C4-2B (cell line): Measurements from ENCODE around the gene PRKG1.

Source experiments
- H3K27ac ChIP-seq: fragments of 450-650 bp; 2 replicates; pipeline ENCODE4 v1.5.1; 2017
- ZFX ChIP-seq: fragments of 450-650 bp; IDR thresholded peaks from 2 replicates; pipeline ENCODE4 v1.6.1; 2017
- TF ChIP-seq, protein P1 (sequence below): fragments of 450-650 bp; conservative IDR thresholded peaks from 2 replicates; pipeline ENCODE4 v1.5.1; 2017; ENCODE audit warnings: mild to moderate bottlenecking

The PRKG1 gene

DNA sequence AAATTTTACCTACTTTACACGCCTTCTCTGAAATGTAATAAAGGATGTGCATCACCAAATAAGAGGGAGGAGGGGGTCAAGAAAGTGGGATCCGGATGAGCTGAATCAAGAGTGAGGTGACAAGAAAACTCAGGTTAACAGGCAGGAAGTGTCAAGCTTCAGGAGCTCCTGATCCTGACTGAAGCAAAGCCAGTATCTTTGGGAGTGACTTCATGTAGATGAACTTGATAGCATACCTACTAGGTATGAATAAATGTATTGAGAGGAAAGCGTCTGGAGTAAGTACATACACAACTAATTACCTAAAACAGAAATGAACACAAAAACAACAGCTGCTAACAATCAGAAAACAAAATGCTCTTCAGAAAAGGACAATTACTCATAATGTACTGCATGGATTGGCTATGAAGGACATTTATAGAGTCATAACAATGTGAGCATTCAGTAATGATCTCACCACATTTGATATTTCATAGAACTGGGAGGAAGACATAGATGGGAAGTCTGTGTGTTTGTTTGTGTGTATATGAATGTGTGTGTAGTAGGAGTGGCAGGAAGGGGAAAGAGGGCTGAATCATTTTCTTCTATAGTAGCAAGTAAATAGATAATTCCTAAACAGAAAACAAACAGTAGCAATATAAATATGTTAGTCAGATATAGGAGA is 29.4 kb downstream of the PRKG1 start:
- TF ChIP-seq ZFX = no peak
- TF ChIP-seq, protein P1, sequence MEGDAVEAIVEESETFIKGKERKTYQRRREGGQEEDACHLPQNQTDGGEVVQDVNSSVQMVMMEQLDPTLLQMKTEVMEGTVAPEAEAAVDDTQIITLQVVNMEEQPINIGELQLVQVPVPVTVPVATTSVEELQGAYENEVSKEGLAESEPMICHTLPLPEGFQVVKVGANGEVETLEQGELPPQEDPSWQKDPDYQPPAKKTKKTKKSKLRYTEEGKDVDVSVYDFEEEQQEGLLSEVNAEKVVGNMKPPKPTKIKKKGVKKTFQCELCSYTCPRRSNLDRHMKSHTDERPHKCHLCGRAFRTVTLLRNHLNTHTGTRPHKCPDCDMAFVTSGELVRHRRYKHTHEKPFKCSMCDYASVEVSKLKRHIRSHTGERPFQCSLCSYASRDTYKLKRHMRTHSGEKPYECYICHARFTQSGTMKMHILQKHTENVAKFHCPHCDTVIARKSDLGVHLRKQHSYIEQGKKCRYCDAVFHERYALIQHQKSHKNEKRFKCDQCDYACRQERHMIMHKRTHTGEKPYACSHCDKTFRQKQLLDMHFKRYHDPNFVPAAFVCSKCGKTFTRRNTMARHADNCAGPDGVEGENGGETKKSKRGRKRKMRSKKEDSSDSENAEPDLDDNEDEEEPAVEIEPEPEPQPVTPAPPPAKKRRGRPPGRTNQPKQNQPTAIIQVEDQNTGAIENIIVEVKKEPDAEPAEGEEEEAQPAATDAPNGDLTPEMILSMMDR = no peak
- no peak overlapping the region for H3K27ac ChIP-seq

DNA sequence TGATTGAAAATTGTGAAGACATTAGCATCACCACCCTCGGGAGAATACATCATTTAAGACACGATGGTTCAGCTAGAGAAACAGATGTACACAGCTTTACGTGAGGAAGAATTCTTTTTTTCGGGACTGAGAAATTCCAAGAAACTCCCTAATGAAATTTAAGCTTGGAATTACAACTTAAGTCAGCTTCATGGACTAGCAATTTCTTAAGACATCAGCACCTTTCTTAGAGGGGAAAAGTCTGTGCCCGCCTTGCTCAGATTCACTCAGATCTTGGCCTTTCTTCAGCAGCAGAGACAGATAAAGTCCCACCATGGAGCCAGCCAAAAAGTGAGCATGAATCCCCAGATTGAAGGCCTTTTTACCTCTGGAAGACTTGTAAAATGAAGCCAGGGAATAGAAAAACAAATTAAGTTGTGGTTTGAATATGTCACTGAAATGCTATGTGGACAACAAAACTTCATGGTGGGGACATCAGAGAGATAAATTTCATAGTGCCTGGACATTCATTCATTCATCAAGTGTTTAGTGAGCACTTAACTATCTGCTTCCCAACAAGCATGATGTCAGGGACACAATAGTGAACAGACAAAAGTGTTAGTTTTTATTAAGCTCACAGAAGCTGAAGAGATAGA is 32.1 kb downstream of the PRKG1 start:
- TF ChIP-seq, protein P1 = no peak
- no peak for TF ChIP-seq ZFX
- no peak overlapping the region for H3K27ac ChIP-seq

DNA sequence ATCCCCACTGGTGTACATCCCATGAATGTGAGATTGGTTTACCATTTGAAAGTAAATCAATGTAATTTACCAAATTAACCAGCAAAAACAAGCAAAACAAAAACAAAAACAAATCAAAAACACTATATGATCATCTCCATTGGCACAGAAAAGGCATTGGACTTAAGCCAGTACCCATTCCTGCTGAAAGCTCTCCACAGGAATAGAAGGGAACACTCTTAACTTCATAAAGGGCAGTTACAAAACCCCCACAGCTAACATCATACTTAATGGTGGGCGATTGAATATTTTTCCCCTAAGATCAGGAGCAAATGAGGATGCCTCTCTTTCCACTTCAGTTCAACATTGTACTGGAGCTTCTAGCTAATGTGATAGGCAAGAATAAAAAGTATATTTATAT is 34.1 kb downstream of the PRKG1 start:
- H3K27ac ChIP-seq = no peak overlapping the region
- TF ChIP-seq, protein P1 = no peak
- no peak for TF ChIP-seq ZFX

DNA sequence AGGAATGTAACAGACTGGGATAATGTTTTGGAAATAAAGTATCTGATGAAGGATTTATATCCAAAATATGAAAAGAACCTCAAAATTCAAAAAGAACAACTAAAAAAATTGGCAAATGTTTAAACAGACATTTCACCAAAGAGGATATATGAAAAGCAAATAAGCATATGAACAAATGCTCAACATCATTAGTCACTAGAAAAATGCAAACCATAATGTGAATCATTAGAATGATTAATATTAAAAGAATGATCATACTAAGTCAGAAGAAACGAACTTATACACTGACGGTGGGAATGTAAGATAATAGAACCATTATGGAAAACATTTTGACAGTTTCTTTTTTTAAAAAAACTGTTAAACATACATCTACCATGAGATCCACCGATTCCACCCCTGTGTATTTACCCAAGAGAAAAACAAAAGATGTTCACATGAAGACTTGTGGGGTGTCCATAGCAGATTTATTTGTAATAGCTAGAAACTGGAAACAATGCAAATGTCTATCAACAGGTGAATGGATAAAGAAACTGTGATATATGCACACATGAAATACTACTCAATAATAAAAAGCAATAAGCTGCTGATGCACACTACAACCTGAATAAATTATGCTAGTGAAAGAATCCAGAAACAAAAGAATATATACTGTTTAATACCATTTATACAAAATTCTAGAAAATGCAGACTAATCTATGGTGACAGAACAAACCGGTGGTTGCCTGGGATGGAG is 35.7 kb downstream of the PRKG1 start:
- TF ChIP-seq, protein P1 = no peak
- no peak for TF ChIP-seq ZFX
- no peak overlapping the region for H3K27ac ChIP-seq

DNA sequence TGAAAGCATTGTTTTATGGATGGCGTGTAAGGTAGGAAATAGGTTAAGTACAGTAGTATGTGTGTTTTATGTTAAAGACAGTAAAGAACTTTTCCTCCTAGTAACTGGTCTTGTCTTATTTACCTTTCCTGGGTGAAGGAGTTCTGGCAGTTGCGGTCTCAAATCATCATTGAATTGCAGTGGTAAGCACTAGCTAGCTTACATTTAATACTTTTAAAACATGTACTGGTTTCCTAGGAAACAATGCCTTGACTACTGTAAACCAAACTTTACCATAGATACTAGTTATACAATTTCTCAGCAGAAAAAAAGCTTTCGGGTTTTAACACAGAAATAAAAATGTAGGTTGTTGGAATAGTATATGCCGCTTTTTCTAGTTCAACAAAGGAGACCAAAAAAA is 37.7 kb downstream of the PRKG1 start:
- no peak overlapping the region for H3K27ac ChIP-seq
- TF ChIP-seq, protein P1 = no peak
- TF ChIP-seq ZFX = no peak

DNA sequence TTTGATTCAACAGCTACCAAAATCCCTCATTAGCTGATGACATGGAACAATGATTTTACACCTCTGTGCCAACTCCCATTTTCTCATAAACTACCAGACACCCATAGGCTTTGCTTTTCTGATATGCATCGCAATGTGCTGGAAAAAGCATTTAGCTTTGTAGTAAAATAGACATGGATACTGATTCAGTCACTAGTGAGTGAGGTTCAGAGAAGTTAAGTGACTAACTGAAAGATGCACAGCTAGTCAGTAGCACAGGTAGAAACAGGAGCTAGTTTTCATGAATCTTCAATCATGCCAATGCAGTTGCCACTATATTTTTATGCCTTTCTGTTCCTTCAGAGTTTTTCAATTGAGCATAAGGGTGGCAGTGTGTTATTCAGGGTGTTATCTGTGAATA is 38.7 kb downstream of the PRKG1 start:
- no peak overlapping the region for H3K27ac ChIP-seq
- TF ChIP-seq ZFX = no peak
- TF ChIP-seq, protein P1 = no peak

DNA sequence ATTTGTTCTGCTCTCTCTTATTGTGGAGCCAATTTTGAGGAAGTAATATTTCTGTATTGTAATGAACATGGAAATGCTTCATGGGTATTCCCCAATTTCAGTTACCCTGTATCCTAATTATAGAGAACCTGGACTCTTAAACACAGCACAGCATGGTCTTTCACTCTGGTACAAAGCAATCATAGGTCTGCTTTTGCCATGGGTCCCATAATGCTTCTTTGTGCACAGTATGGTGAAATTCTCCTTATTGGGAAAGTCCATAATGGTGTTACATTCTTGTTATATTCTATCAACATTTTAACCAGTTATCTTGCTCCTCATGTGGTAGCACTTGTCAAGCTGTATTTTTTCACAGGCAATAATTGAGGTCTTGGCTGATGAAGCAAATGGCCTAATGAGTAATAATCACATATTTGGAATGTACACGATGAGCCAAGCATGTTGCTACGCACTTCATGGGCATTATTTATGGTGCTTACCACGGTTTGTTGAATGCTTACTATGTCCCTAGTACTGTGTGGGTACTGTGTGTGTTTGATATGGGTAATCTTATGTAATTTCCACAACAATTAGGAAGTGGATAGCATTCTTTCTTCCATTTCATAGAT is 42.9 kb downstream of the PRKG1 start:
- no peak overlapping the region for H3K27ac ChIP-seq
- TF ChIP-seq, protein P1 = no peak
- no peak for TF ChIP-seq ZFX
